SK-N-SH (cell line): ENCODE results near the gene PGS1. TPM values are rescaled to one million over a fixed set of nuclear protein-coding genes. Genes with fewer than 3 reads are reported as not detected.

Source experiments
- CTCF ChIA-PET: fragments of 300-600, 350-600 bp; formaldehyde crosslinking; extraction: SDS; loops from one replicate; lab custom pipeline; 2021; lab: Yijun Ruan, JAX
- POLR2A ChIA-PET: fragments of 350-600 bp; sonication (Branson Sonifier 250); formaldehyde crosslinking; extraction: SDS; loops from one replicate; lab custom pipeline; 2020; ENCODE audit warnings: antibody characterized with exemption, inconsistent platforms; lab: Yijun Ruan, JAX
- DNase-seq: peaks from one replicate; pipeline ENCODE4 v3.0.0; 2012
- H2AFZ ChIP-seq: fragments of 200-600 bp; sonication (generic); 2 replicates; pipeline ENCODE4 v1.8.1; 2016; ENCODE audit warnings: antibody characterized with exemption, mild to moderate bottlenecking, low read depth
- H3F3A ChIP-seq: fragments of 200-600 bp; sonication (generic); replicated peaks from 2 replicates; pipeline ENCODE3; 2016; ENCODE audit warnings: antibody characterized with exemption, mild to moderate bottlenecking; ENCODE audit not compliant: insufficient read depth
- H3K27ac ChIP-seq, 2 experiments: fragments of 200-500 bp in 1 of 2; fragments of 200-600 bp in 1 of 2; sonication (Bioruptor generic) in 1 of 2; sonication (generic), shearing (Covaris generic) in 1 of 2; 2 replicates each; pipeline versions ENCODE4 v1.5.1 to v1.6.1; 2014 to 2016; ENCODE audit warnings: low read depth in 2 of 2, inconsistent platforms in 1 of 2, low read length in 1 of 2, mild to moderate bottlenecking in 1 of 2, mixed read lengths in 1 of 2
- H3K27me3 ChIP-seq: fragments of 200-600 bp; sonication (generic), shearing (Covaris generic); 2 replicates; pipeline ENCODE4 v1.6.1; 2016; ENCODE audit warnings: mixed run types; ENCODE audit not compliant: insufficient read depth
- H3K36me3 ChIP-seq, 2 experiments: fragments of 200-500 bp in 1 of 2; fragments of 200-600 bp in 1 of 2; sonication (Bioruptor generic) in 1 of 2; sonication (generic) in 1 of 2; replicated peaks in 1 of 2; 2 replicates each; pipeline versions ENCODE3 to v1.5.1; 2014 to 2016; ENCODE audit warnings: low read length in 1 of 2, mild to moderate bottlenecking in 1 of 2; ENCODE audit not compliant: insufficient read depth in 2 of 2, control insufficient read depth in 1 of 2
- H3K4me1 ChIP-seq, 2 experiments: fragments of 200-500 bp in 1 of 2; fragments of 200-600 bp in 1 of 2; sonication (Bioruptor generic) in 1 of 2; sonication (generic), shearing (Covaris generic) in 1 of 2; 2 replicates each; pipeline versions ENCODE4 v1.5.1 to v1.6.1; 2014 to 2016; ENCODE audit warnings: low read depth in 1 of 2, low read length in 1 of 2, mixed run types in 1 of 2; ENCODE audit not compliant: insufficient read depth in 2 of 2, control insufficient read depth in 1 of 2
- H3K4me2 ChIP-seq: fragments of 200-600 bp; sonication (generic), shearing (Covaris generic); 2 replicates; pipeline ENCODE4 v1.6.1; 2017; ENCODE audit warnings: mixed run types
- H3K4me3 ChIP-seq, 2 experiments: fragments of 200-500 bp in 1 of 2; fragments of 200-600 bp in 1 of 2; sonication (Bioruptor generic) in 1 of 2; sonication (generic), shearing (Covaris generic) in 1 of 2; 2 replicates each; pipeline versions ENCODE4 v1.5.1 to v1.8.1; 2014 to 2016; ENCODE audit warnings: low read depth in 2 of 2, inconsistent platforms in 1 of 2, low read length in 1 of 2, mild to moderate bottlenecking in 1 of 2, mixed read lengths in 1 of 2, moderate library complexity in 1 of 2
- H3K79me2 ChIP-seq: fragments of 200-600 bp; sonication (generic); 2 replicates; pipeline ENCODE4 v1.8.1; 2017; ENCODE audit warnings: mild to moderate bottlenecking; ENCODE audit not compliant: insufficient read depth
- H3K9ac ChIP-seq: fragments of 200-600 bp; sonication (generic); 2 replicates; pipeline ENCODE4 v1.6.1; 2017; ENCODE audit warnings: mixed run types
- H3K9me2 ChIP-seq: fragments of 200-600 bp; sonication (generic); 2 replicates; pipeline ENCODE4 v1.6.1; 2017; ENCODE audit warnings: mixed run types
- H3K9me3 ChIP-seq: fragments of 200-600 bp; sonication (generic); 2 replicates; pipeline ENCODE4 v1.6.1; 2017; ENCODE audit warnings: mixed run types, mild to moderate bottlenecking, moderate library complexity
- H4K20me1 ChIP-seq: fragments of 200-600 bp; sonication (generic); 2 replicates; pipeline ENCODE4 v1.6.1; 2017; ENCODE audit warnings: mild to moderate bottlenecking, mixed run types; ENCODE audit not compliant: insufficient read depth
- EP300 ChIP-seq, 2 experiments: IDR thresholded peaks; 2 replicates each; pipeline versions ENCODE4 v1.4.0 to v1.6.1; 2012; ENCODE audit warnings: borderline replicate concordance in 1 of 2, low read depth in 1 of 2, low read length in 1 of 2
- GABPA ChIP-seq: IDR thresholded peaks from 2 replicates; pipeline ENCODE4 v1.4.0; 2012; ENCODE audit warnings: low read depth, mild to moderate bottlenecking
- MAX ChIP-seq: IDR thresholded peaks from 2 replicates; pipeline ENCODE4 v1.4.0; 2012; ENCODE audit warnings: low read depth
- MEF2A ChIP-seq: IDR thresholded peaks from 2 replicates; pipeline ENCODE4 v1.4.0; 2012; ENCODE audit warnings: low read depth, borderline replicate concordance
- MXI1 ChIP-seq: IDR thresholded peaks from 2 replicates; pipeline ENCODE4 v1.6.1; 2012; ENCODE audit warnings: mild to moderate bottlenecking, low read depth, low read length, improper control_type of control experiment
- NFIC ChIP-seq: IDR thresholded peaks from 2 replicates; pipeline ENCODE4 v1.4.0; 2012; ENCODE audit warnings: borderline replicate concordance
- POLR2AphosphoS5 ChIP-seq: IDR thresholded peaks from 2 replicates; pipeline ENCODE4 v1.6.1; 2012; ENCODE audit warnings: low read depth, low read length
- RAD21 ChIP-seq: IDR thresholded peaks from 2 replicates; pipeline ENCODE4 v1.6.1; 2012; ENCODE audit warnings: mild to moderate bottlenecking, low read length
- RFX5 ChIP-seq: IDR thresholded peaks from 2 replicates; pipeline ENCODE4 v1.6.1; 2012; ENCODE audit warnings: mild to moderate bottlenecking, improper control_type of control experiment, low read length
- TAF1 ChIP-seq: IDR thresholded peaks from 2 replicates; pipeline ENCODE4 v1.6.1; 2012; ENCODE audit warnings: low read depth, mild to moderate bottlenecking, low read length, moderate library complexity, borderline replicate concordance
- TCF12 ChIP-seq: IDR thresholded peaks from 2 replicates; pipeline ENCODE4 v1.4.0; 2012
- YY1 ChIP-seq: IDR thresholded peaks from 2 replicates; pipeline ENCODE4 v1.4.0; 2012; ENCODE audit warnings: low read depth, mild to moderate bottlenecking
- WGBS: methylation state at CpG from one replicate; pipeline ENCODE4 v1.1.6; 2017; ENCODE audit warnings: low lambda C conversion rate; 5-methylcytosine and 5-hydroxymethylcytosine counted together
- polyA plus RNA-seq, 3 experiments: library from polyadenylated mRNA; depleted of rRNA; stranded (reverse); fragments of >200 nt; gene quantifications; 2 replicates each; pipeline ENCODE4 v1.2.3, GENCODE V29; 2012

Gene PGS1
- polyA plus RNA-seq, 1 of the 3 experiments (the other 2 are of a cell fraction): 88.4 TPM

DNA sequence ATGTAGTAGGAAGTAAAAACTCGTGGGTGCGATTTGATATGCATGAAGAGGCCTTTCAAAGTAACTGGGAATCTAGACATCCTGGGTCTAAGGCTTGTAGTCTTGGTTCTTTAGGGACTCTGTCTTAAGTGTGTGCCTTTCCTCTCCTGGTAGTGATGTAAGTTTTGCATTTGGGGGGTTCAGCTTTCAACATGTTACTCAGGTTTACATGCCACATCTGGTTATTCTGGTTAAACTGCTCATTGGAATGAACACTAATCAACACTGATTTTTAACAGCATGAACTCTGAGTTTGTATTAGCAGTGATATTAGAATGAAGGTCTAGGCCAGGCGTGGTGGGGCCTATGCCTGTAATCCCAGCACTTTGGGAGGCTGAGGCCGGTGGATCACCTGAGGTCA is 15.1 kb downstream of the PGS1 start:
- H3K4me2 ChIP-seq: no peak overlapping the region
- TF ChIP-seq MEF2A (no peak), EP300 (IDR thresholded peaks at IDR 0.05; ENCODE audit: borderline replicate concordance in 1 of 2, low read depth in 1 of 2, low read length in 1 of 2) (no peak)
- no peak overlapping the region for H3K27ac ChIP-seq
- H2AFZ ChIP-seq: no peak overlapping the region
- peaks cover 31% of the 10 kb centered on the region for H3F3A ChIP-seq
- 97% methylated on average over 4 of the region's 4 CpGs for WGBS
- no peak overlapping the region for H3K9ac ChIP-seq
- no peak overlapping the region for H3K4me3 ChIP-seq
- H3K79me2 ChIP-seq: peaks cover 100% of the 10 kb centered on the region
- peaks cover 13 to 30% of the 10 kb centered on the region in 2 experiments; a peak in 3 of 4 replicates for H3K4me1 ChIP-seq
- H4K20me1 ChIP-seq: peaks cover 88% of the 10 kb centered on the region
- H3K36me3 ChIP-seq: peaks cover 30 to 31% of the 10 kb centered on the region in 2 experiments
- no peaks in the 10 kb centered on the region for H3K9me3 ChIP-seq
- no peaks in the 10 kb centered on the region for H3K9me2 ChIP-seq
- H3K27me3 ChIP-seq: no peaks in the 10 kb centered on the region
- CTCF ChIA-PET: interaction anchor here (1.2 to 4.0 kb wide), 2 partner anchors 28 to 33 kb away, joined by 4 to 32 read pairs; no protein-coding TSS in a partner anchor
- POLR2A ChIA-PET: no interaction called here
- DNase-seq: no peak

GRCh38 chr17:78394209-78394608 is 15.8 kb downstream of the PGS1 start:
- peaks cover 97% of the 10 kb centered on the region for H3K79me2 ChIP-seq
- H3K4me1 ChIP-seq: peaks cover 13 to 30% of the 10 kb centered on the region in 2 experiments; a peak in 3 of 4 replicates
- no peaks in the 10 kb centered on the region for H3K9me2 ChIP-seq
- no peak overlapping the region for H3K4me3 ChIP-seq
- peaks cover 81% of the 10 kb centered on the region for H4K20me1 ChIP-seq
- no peaks in the 10 kb centered on the region for H3K9me3 ChIP-seq
- 97% methylated on average over 7 of the region's 7 CpGs for WGBS
- no peaks in the 10 kb centered on the region for H3K27me3 ChIP-seq
- H3K9ac ChIP-seq: no peak overlapping the region
- peaks cover 34 to 37% of the 10 kb centered on the region in 2 experiments for H3K36me3 ChIP-seq
- no peak for TF ChIP-seq RFX5
- POLR2A ChIA-PET: no interaction called here
- no peak for DNase-seq
- peaks cover 31% of the 10 kb centered on the region for H3F3A ChIP-seq
- H3K27ac ChIP-seq: no peak overlapping the region
- H3K4me2 ChIP-seq: no peak overlapping the region
- H2AFZ ChIP-seq: no peak overlapping the region
- CTCF ChIA-PET: interaction anchor here (1.2 to 4.0 kb wide), 2 partner anchors 28 to 33 kb away, joined by 4 to 17 read pairs; no protein-coding TSS in a partner anchor

DNA sequence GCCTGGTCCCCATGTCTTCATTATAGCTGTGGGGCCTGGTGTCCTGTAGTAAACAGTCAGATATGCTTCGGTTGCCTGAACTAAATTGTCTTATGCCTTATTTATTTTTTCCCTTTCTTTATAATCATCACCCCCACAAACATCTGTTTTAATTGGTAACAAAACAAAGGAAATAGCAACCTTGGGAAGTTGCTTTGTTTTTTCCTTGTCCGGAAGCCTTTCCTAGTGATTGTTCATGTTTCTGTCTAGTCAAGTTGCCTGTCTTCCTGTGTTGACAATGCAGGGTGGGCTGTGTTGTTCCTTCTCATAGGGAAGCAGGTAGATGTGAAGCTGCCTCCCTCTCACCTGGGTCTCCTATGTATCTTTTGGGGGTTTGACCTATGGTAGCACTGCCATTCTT is 16.7 kb downstream of the PGS1 start:
- no peaks in the 10 kb centered on the region for H3K9me2 ChIP-seq
- no peak overlapping the region for H3K4me3 ChIP-seq
- H3K9ac ChIP-seq: no peak overlapping the region
- no peaks in the 10 kb centered on the region for H3K9me3 ChIP-seq
- H3K4me2 ChIP-seq: no peak overlapping the region
- H3K27me3 ChIP-seq: no peaks in the 10 kb centered on the region
- H3F3A ChIP-seq: peaks cover 22% of the 10 kb centered on the region
- no peak overlapping the region for H3K27ac ChIP-seq
- H3K79me2 ChIP-seq: peaks cover 87% of the 10 kb centered on the region
- no peak for TF ChIP-seq GABPA
- no peak for TF ChIP-seq YY1
- no peak for TF ChIP-seq POLR2AphosphoS5
- no peak for TF ChIP-seq RAD21
- no peak for TF ChIP-seq TAF1
- TF ChIP-seq NFIC: no peak
- TF ChIP-seq EP300 (IDR thresholded peaks at IDR 0.05; ENCODE audit: borderline replicate concordance in 1 of 2, low read depth in 1 of 2, low read length in 1 of 2): no peak
- no peak for TF ChIP-seq MAX
- TF ChIP-seq TCF12: no peak
- no peak for TF ChIP-seq RFX5
- TF ChIP-seq MXI1: no peak
- H3K36me3 ChIP-seq: peaks cover 40 to 45% of the 10 kb centered on the region in 2 experiments
- ChIA-PET CTCF (interaction anchor here (1.9 to 4.0 kb wide), 2 partner anchors 27 to 34 kb away, joined by 9 to 17 read pairs; no protein-coding TSS in a partner anchor), POLR2A (no interaction called here)
- DNase-seq: no peak
- peaks cover 9 to 22% of the 10 kb centered on the region in 2 experiments; a peak in 3 of 4 replicates for H3K4me1 ChIP-seq
- H4K20me1 ChIP-seq: peaks cover 72% of the 10 kb centered on the region
- no peak overlapping the region for H2AFZ ChIP-seq
- 95% methylated on average over 2 of the region's 2 CpGs for WGBS
